Measurements from ENCODE around the gene TRHDE.

TRHDE gene

GRCh38 chr12:72493407-72493806, 221.2 kb downstream of the TRHDE start:
- no peak for ATAC-seq
- TF ChIP-seq ESRRG (CRISPR knock-in tag; IDR thresholded peaks at IDR 0.05) (no peak), ZNF565 (CRISPR knock-in tag; conservative IDR thresholded peaks at IDR 0.05; ENCODE audit: low read depth) (no peak), ISL1 (CRISPR knock-in tag; IDR thresholded peaks at IDR 0.05) (no peak), ZFP30 (CRISPR knock-in tag; IDR thresholded peaks at IDR 0.05) (no peak), TSHZ2 (CRISPR knock-in tag; IDR thresholded peaks at IDR 0.05) (no peak), PATZ1 (CRISPR knock-in tag; IDR thresholded peaks at IDR 0.05; ENCODE audit: borderline replicate concordance) (no peak), BACH2 (CRISPR knock-in tag; IDR thresholded peaks at IDR 0.05; ENCODE audit: borderline replicate concordance) (no peak), ARNTL (CRISPR knock-in tag; IDR thresholded peaks at IDR 0.05; ENCODE audit: borderline replicate concordance, low read depth) (no peak), TOX (CRISPR knock-in tag; IDR thresholded peaks at IDR 0.05; ENCODE audit: borderline replicate concordance) (no peak), OSR1 (CRISPR knock-in tag; IDR thresholded peaks at IDR 0.05) (no peak), SNAI2 (CRISPR knock-in tag; IDR thresholded peaks at IDR 0.05) (no peak), POU6F1 (CRISPR knock-in tag; IDR thresholded peaks at IDR 0.05; ENCODE audit: borderline replicate concordance, low read depth) (no peak), TCF4 (CRISPR knock-in tag; IDR thresholded peaks at IDR 0.05; ENCODE audit: borderline replicate concordance) (no peak), GLIS3 (CRISPR knock-in tag; IDR thresholded peaks at IDR 0.05) (no peak), CSRNP3 (CRISPR knock-in tag; IDR thresholded peaks at IDR 0.05) (no peak), ZFP3 (CRISPR knock-in tag; IDR thresholded peaks at IDR 0.05) (no peak), PPARA (CRISPR knock-in tag; IDR thresholded peaks at IDR 0.05; ENCODE audit: borderline replicate concordance) (no peak), ZC3H10 (CRISPR knock-in tag; IDR thresholded peaks at IDR 0.05) (no peak)

GRCh38 chr12:72498354-72498753, 226.2 kb downstream of the TRHDE start:
- no peak for ATAC-seq
- TF ChIP-seq ARNTL (CRISPR knock-in tag; IDR thresholded peaks at IDR 0.05; ENCODE audit: borderline replicate concordance, low read depth) (no peak), OSR1 (CRISPR knock-in tag; IDR thresholded peaks at IDR 0.05) (no peak), CSRNP3 (CRISPR knock-in tag; IDR thresholded peaks at IDR 0.05) (no peak), BACH2 (CRISPR knock-in tag; IDR thresholded peaks at IDR 0.05; ENCODE audit: borderline replicate concordance) (no peak), ZNF70 (CRISPR knock-in tag; IDR thresholded peaks at IDR 0.05) (no peak), TCF4 (CRISPR knock-in tag; IDR thresholded peaks at IDR 0.05; ENCODE audit: borderline replicate concordance) (no peak), PATZ1 (CRISPR knock-in tag; IDR thresholded peaks at IDR 0.05; ENCODE audit: borderline replicate concordance) (no peak), ZC3H10 (CRISPR knock-in tag; IDR thresholded peaks at IDR 0.05) (no peak), ZFP3 (CRISPR knock-in tag; IDR thresholded peaks at IDR 0.05) (no peak), ESRRG (CRISPR knock-in tag; IDR thresholded peaks at IDR 0.05) (no peak), TOX (CRISPR knock-in tag; IDR thresholded peaks at IDR 0.05; ENCODE audit: borderline replicate concordance) (no peak), ZNF8 (CRISPR knock-in tag; IDR thresholded peaks at IDR 0.05) (no peak), ZFP30 (CRISPR knock-in tag; IDR thresholded peaks at IDR 0.05) (no peak), POU6F1 (CRISPR knock-in tag; IDR thresholded peaks at IDR 0.05; ENCODE audit: borderline replicate concordance, low read depth) (no peak), ISL1 (CRISPR knock-in tag; IDR thresholded peaks at IDR 0.05) (no peak), SNAI2 (CRISPR knock-in tag; IDR thresholded peaks at IDR 0.05) (no peak), CREB5 (CRISPR knock-in tag; IDR thresholded peaks at IDR 0.05; ENCODE audit: low read depth) (no peak)
